GM23338 (cell line): ENCODE data around the gene ZNF570. TPM values are rescaled to one million over a fixed set of nuclear protein-coding genes. Genes with fewer than 3 reads are reported as not detected.

Source experiments
- ATAC-seq: fragments of 200-7000 bp; cut with Tn5 transposase; 3 replicates; pipeline ENCODE4 v1.9.1; 2020
- DNase-seq: peaks from one replicate; pipeline ENCODE4 v3.0.0-alpha.2; 2015; ENCODE audit warnings: low spot score
- H2AFZ ChIP-seq: fragments of 200-600 bp; sonication (generic); 2 replicates; pipeline ENCODE4 v1.8.0; 2016; ENCODE audit warnings: antibody characterized with exemption, mild to moderate bottlenecking, moderate library complexity
- H3F3A ChIP-seq: fragments of 200-600 bp; sonication (generic); replicated peaks from 2 replicates; pipeline ENCODE4 v1.8.0; 2017; ENCODE audit warnings: antibody characterized with exemption, mixed run types, low read depth
- H3K27ac ChIP-seq: fragments of 200-600 bp; sonication (generic); 2 replicates; pipeline ENCODE4 v1.6.1; 2016; ENCODE audit warnings: low read depth
- H3K27me3 ChIP-seq: fragments of 200-600 bp; sonication (generic); 2 replicates; pipeline ENCODE4 v1.8.0; 2016; ENCODE audit warnings: mild to moderate bottlenecking, mixed run types, moderate library complexity; ENCODE audit not compliant: insufficient read depth
- H3K36me3 ChIP-seq: fragments of 200-600 bp; sonication (generic); 2 replicates; pipeline ENCODE4 v1.8.0; 2016; ENCODE audit warnings: mild to moderate bottlenecking; ENCODE audit not compliant: insufficient read depth
- H3K4me1 ChIP-seq: fragments of 200-600 bp; sonication (generic); 2 replicates; pipeline ENCODE4 v1.8.0; 2016; ENCODE audit warnings: mild to moderate bottlenecking, moderate library complexity; ENCODE audit not compliant: insufficient read depth
- H3K4me2 ChIP-seq: fragments of 200-600 bp; sonication (generic); 2 replicates; pipeline ENCODE4 v1.7.1; 2017; ENCODE audit warnings: mixed run types
- H3K4me3 ChIP-seq: fragments of 200-600 bp; sonication (generic); 2 replicates; pipeline ENCODE4 v1.6.1; 2016; ENCODE audit warnings: mixed run types
- H3K79me2 ChIP-seq: fragments of 200-600 bp; sonication (generic); replicated peaks from 2 replicates; pipeline ENCODE4 v1.8.0; 2017; ENCODE audit warnings: mild to moderate bottlenecking; ENCODE audit not compliant: insufficient read depth
- H3K9me2 ChIP-seq: fragments of 200-600 bp; sonication (generic); 2 replicates; pipeline ENCODE4 v1.8.0; 2017; ENCODE audit not compliant: insufficient read depth
- H4K20me1 ChIP-seq: fragments of 200-600 bp; sonication (generic); replicated peaks from 2 replicates; pipeline ENCODE4 v1.8.0; 2017; ENCODE audit warnings: mild to moderate bottlenecking; ENCODE audit not compliant: insufficient read depth
- H3K27ac Mint-ChIP-seq: 2 replicates; pipeline ENCODE4 v1.8.0; 2020; ENCODE audit warnings: inconsistent platforms, mild to moderate bottlenecking, moderate library complexity, mixed read lengths
- H3K27me3 Mint-ChIP-seq: 3 replicates; pipeline ENCODE4 v1.8.0; 2022; ENCODE audit warnings: low read depth, mild to moderate bottlenecking, moderate library complexity, mixed read lengths, inconsistent platforms; ENCODE audit not compliant: insufficient read depth, poor library complexity
- H3K36me3 Mint-ChIP-seq: 3 replicates; pipeline ENCODE4 v1.8.0; 2021; ENCODE audit warnings: low read depth, mild to moderate bottlenecking, inconsistent platforms, moderate library complexity, mixed read lengths
- H3K4me1 Mint-ChIP-seq: 3 replicates; pipeline ENCODE4 v1.8.0; 2020; ENCODE audit warnings: mild to moderate bottlenecking, inconsistent platforms, mixed read lengths
- H3K4me3 Mint-ChIP-seq: 3 replicates; pipeline ENCODE4 v1.8.0; 2021; ENCODE audit warnings: moderate library complexity, mild to moderate bottlenecking, inconsistent platforms, mixed read lengths
- H3K9me3 Mint-ChIP-seq: 3 replicates; pipeline ENCODE4 v1.8.0; 2020; ENCODE audit warnings: moderate library complexity, mild to moderate bottlenecking, inconsistent platforms, mixed read lengths
- EZH2 ChIP-seq: fragments of 200-600 bp; sonication (generic); IDR thresholded peaks from one replicate; pipeline ENCODE4 v1.8.0; 2017; ENCODE audit warnings: antibody characterized with exemption, mild to moderate bottlenecking, low read depth; ENCODE audit not compliant: unreplicated experiment
- EZH2phosphoT487 ChIP-seq: fragments of 200-600 bp; sonication (generic); IDR thresholded peaks from one replicate; pipeline ENCODE4 v1.8.1; 2018; ENCODE audit warnings: antibody characterized with exemption; ENCODE audit not compliant: unreplicated experiment
- JUNB ChIP-seq: IDR thresholded peaks from one replicate; pipeline ENCODE4 v1.6.1; 2016; ENCODE audit warnings: antibody characterized with exemption; ENCODE audit not compliant: unreplicated experiment
- NANOG ChIP-seq: IDR thresholded peaks from 2 replicates; pipeline ENCODE4 v1.6.1; 2016; ENCODE audit warnings: antibody characterized with exemption, borderline replicate concordance
- ZNF114 ChIP-seq: fragments of 250-450 bp; sonication (Bioruptor Pico); IDR thresholded peaks from 2 replicates; pipeline ENCODE4 v1.5.0; 2020; ENCODE audit warnings: mild to moderate bottlenecking, moderate library complexity
- ZNF331 ChIP-seq: fragments of 250-450 bp; sonication (Bioruptor Pico); IDR thresholded peaks from 2 replicates; pipeline ENCODE4 v1.5.0; 2020; ENCODE audit warnings: low read depth, mild to moderate bottlenecking, moderate library complexity
- ZNF462 ChIP-seq: fragments of 250-450 bp; sonication (Bioruptor Pico); IDR thresholded peaks from 2 replicates; pipeline ENCODE4 v1.5.0; 2020; ENCODE audit warnings: mild to moderate bottlenecking, moderate library complexity
- polyA plus RNA-seq: library from polyadenylated mRNA; unstranded; fragments of >200 nt; fragmentation: Nextera tagmentation; extraction: Ambion mirVana; gene quantifications from 2 replicates; pipeline ENCODE4 v1.2.1, GENCODE V29; 2016
- total RNA-seq: library from RNA; depleted of rRNA; stranded (reverse); fragments of >200 nt; shearing (Covaris generic); gene quantifications from 2 replicates; pipeline ENCODE4 v1.2.3, GENCODE V29; 2014
- TF ChIP-seq, protein P1 (sequence below): IDR thresholded peaks from 2 replicates; pipeline ENCODE4 v1.6.1; 2016; ENCODE audit warnings: antibody characterized with exemption

The ZNF570 gene
- total and polyA plus RNA-seq, 2 experiments from 2014 or later = 6.6 to 6.8 TPM

- TF ChIP-seq JUNB (no peak), EZH2 (no peak)
- TF ChIP-seq, protein P1, sequence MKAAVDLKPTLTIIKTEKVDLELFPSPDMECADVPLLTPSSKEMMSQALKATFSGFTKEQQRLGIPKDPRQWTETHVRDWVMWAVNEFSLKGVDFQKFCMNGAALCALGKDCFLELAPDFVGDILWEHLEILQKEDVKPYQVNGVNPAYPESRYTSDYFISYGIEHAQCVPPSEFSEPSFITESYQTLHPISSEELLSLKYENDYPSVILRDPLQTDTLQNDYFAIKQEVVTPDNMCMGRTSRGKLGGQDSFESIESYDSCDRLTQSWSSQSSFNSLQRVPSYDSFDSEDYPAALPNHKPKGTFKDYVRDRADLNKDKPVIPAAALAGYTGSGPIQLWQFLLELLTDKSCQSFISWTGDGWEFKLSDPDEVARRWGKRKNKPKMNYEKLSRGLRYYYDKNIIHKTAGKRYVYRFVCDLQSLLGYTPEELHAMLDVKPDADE = no peak
Measured at GRCh38 chr19:37511821-37512220, 42.7 kb downstream of the ZNF570 start (continued).

DNA sequence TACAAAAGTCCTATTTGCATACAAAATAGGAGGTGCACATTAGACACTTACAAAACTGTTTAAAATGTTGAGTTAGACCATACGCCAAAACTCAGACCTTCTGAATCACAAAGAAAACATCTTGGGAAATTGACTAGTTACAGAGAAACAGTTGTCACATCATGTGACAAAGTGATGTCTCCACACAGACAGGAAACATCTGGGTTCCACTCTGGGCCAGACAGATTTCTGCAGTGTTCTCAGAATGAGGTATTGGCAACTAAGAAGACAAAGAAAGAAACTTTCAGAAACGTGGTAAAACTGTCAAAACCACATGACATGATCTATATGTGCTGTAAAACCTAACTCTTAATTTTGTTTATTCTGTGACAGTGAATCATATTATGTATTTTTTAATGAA is 44.2 kb downstream of the ZNF570 start:
- Histone ChIP-seq H3K9me2 (no peaks in the 10 kb centered on the region), H3K36me3 (no peaks in the 10 kb centered on the region; the same call in 1 of the 2 replicates), H3K27me3 (no peaks in the 10 kb centered on the region), H2AFZ (no peak overlapping the region), H3F3A (no peaks in the 10 kb centered on the region), H4K20me1 (no peaks in the 10 kb centered on the region), H3K79me2 (peaks cover 4% of the 10 kb centered on the region; the same call in 1 of the 2 replicates), H3K4me3 (no peak overlapping the region), H3K4me1 (no peaks in the 10 kb centered on the region), H3K4me2 (no peak overlapping the region), H3K27ac (no peak overlapping the region)
- ATAC-seq (no peak), DNase-seq (no peak)
- TF ChIP-seq ZNF462 (no peak), ZNF114 (CRISPR knock-in tag) (no peak), NANOG (no peak), JUNB (no peak), ZNF331 (no peak), EZH2phosphoT487 (no peak)
- TF ChIP-seq, protein P1 = no peak
- H3K4me3 Mint-ChIP-seq = no peak overlapping the region
- H3K27me3 Mint-ChIP-seq = no peaks in the 10 kb centered on the region
- H3K36me3 Mint-ChIP-seq = peaks cover 72% of the 10 kb centered on the region
- H3K27ac Mint-ChIP-seq = no peak overlapping the region
- H3K4me1 Mint-ChIP-seq = no peaks in the 10 kb centered on the region
- H3K9me3 Mint-ChIP-seq = 0 out of 3 replicates have a peak, but pooled peaks cover 5% of the 10 kb centered on the region
